ENCODE data around the gene UCK2. TPM values are rescaled to one million over a fixed set of nuclear protein-coding genes. Genes with fewer than 3 reads are reported as not detected.

The UCK2 gene
- total RNA-seq, 2 donors from 2014 or later: 65.8 to 73.6 TPM

- H3K4me1 Mint-ChIP-seq: peaks cover 29% of the 10 kb centered on the region
- no peak overlapping the region for H3K4me3 Mint-ChIP-seq
- Histone ChIP-seq H3K9ac (ENCODE audit: extremely low read depth, low read length, poor library complexity, severe bottlenecking) (no peak overlapping the region), H3K27ac (ENCODE audit: low read depth, low read length) (no peak overlapping the region), H3K4me3 (ENCODE audit: low read length) (no peak overlapping the region), H3K27me3 (ENCODE audit: control insufficient read depth, insufficient read depth, low read length, poor library complexity, severe bottlenecking) (no peaks in the 10 kb centered on the region), H3K9me3 (ENCODE audit: control insufficient read depth, low read length) (no peaks in the 10 kb centered on the region), H3K4me1 (ENCODE audit: control insufficient read depth, insufficient read depth, low read length) (peaks cover 13% of the 10 kb centered on the region), H3K36me3 (ENCODE audit: control insufficient read depth, insufficient read depth, low read length) (peaks cover 61% of the 10 kb centered on the region)
- peaks cover 54% of the 10 kb centered on the region for H3K36me3 Mint-ChIP-seq (ENCODE audit: low read depth)
- H3K27ac Mint-ChIP-seq: no peak overlapping the region
- WGBS, 2 experiments (ENCODE audit: insufficient coverage in 1 of 2, insufficient read length in 1 of 2): 97 to 98% methylated on average over 4 of the region's 4 CpGs
- no peaks in the 10 kb centered on the region for H3K9me3 Mint-ChIP-seq
- no peaks in the 10 kb centered on the region for H3K27me3 Mint-ChIP-seq (ENCODE audit: insufficient read depth)
- DNase-seq: no peak
- TF ChIP-seq CTCF (conservative IDR thresholded peaks at IDR 0.05): no peak
Measured at GRCh38 chr1:165902565-165902964, 75.2 kb downstream of the UCK2 start.

- no peak for DNase-seq
- Mint-ChIP-seq H3K9me3 (no peaks in the 10 kb centered on the region), H3K27ac (no peak overlapping the region), H3K36me3 (ENCODE audit: low read depth) (peaks cover 54% of the 10 kb centered on the region), H3K4me1 (peaks cover 31% of the 10 kb centered on the region), H3K4me3 (no peak overlapping the region), H3K27me3 (ENCODE audit: insufficient read depth) (no peaks in the 10 kb centered on the region)
- 92 to 100% methylated on average over 1 of the region's 1 CpG for WGBS, 2 experiments (ENCODE audit: insufficient coverage in 1 of 2, insufficient read length in 1 of 2)
- Histone ChIP-seq H3K36me3 (ENCODE audit: control insufficient read depth, insufficient read depth, low read length) (peaks cover 65% of the 10 kb centered on the region), H3K9ac (ENCODE audit: extremely low read depth, low read length, poor library complexity, severe bottlenecking) (no peak overlapping the region), H3K4me1 (ENCODE audit: control insufficient read depth, insufficient read depth, low read length) (peaks cover 16% of the 10 kb centered on the region), H3K9me3 (ENCODE audit: control insufficient read depth, low read length) (no peaks in the 10 kb centered on the region), H3K4me3 (ENCODE audit: low read length) (no peak overlapping the region), H3K27me3 (ENCODE audit: control insufficient read depth, insufficient read depth, low read length, poor library complexity, severe bottlenecking) (no peaks in the 10 kb centered on the region), H3K27ac (ENCODE audit: low read depth, low read length) (no peak overlapping the region)
- TF ChIP-seq CTCF (conservative IDR thresholded peaks at IDR 0.05): no peak
Measured at GRCh38 chr1:165903672-165904071, 76.3 kb downstream of the UCK2 start.

- H3K27ac Mint-ChIP-seq: no peak overlapping the region
- Histone ChIP-seq H3K36me3 (ENCODE audit: control insufficient read depth, insufficient read depth, low read length) (peaks cover 73% of the 10 kb centered on the region), H3K4me3 (ENCODE audit: low read length) (no peak overlapping the region), H3K9me3 (ENCODE audit: control insufficient read depth, low read length) (no peaks in the 10 kb centered on the region), H3K27me3 (ENCODE audit: control insufficient read depth, insufficient read depth, low read length, poor library complexity, severe bottlenecking) (no peaks in the 10 kb centered on the region), H3K27ac (ENCODE audit: low read depth, low read length) (no peak overlapping the region), H3K9ac (ENCODE audit: extremely low read depth, low read length, poor library complexity, severe bottlenecking) (no peak overlapping the region), H3K4me1 (ENCODE audit: control insufficient read depth, insufficient read depth, low read length) (peaks cover 13% of the 10 kb centered on the region)
- no peak for TF ChIP-seq CTCF (conservative IDR thresholded peaks at IDR 0.05)
- peaks cover 30% of the 10 kb centered on the region for H3K4me1 Mint-ChIP-seq
- H3K4me3 Mint-ChIP-seq: no peak overlapping the region
- 92 to 98% methylated on average over 2 to 4 of the region's 4 CpGs for WGBS, 2 experiments (ENCODE audit: insufficient coverage in 1 of 2, insufficient read length in 1 of 2)
- peaks cover 61% of the 10 kb centered on the region for H3K36me3 Mint-ChIP-seq (ENCODE audit: low read depth)
- no peaks in the 10 kb centered on the region for H3K9me3 Mint-ChIP-seq
- no peaks in the 10 kb centered on the region for H3K27me3 Mint-ChIP-seq (ENCODE audit: insufficient read depth)
- DNase-seq: no peak
Measured at GRCh38 chr1:165904948-165905347, 77.5 kb downstream of the UCK2 start.

Data from endodermal cell (in vitro differentiated cells).